Esophagus squamous epithelium (tissue), 4 donors: Measurements from ENCODE around the gene OCRL.
"Not testable (repeated sequence)": the region's sequence is repeated elsewhere in the genome, so short reads cannot be mapped to it uniquely, and the experiment has no call there.

Source experiments
- POLR2A ChIP-seq, 4 donors: fragments of 450-650 bp; IDR thresholded peaks; one replicate each; pipeline ENCODE4 v1.6.1; 2017; ENCODE audit warnings: antibody characterized with exemption in 4 of 4, mild to moderate bottlenecking in 4 of 4, moderate library complexity in 3 of 4
- TF ChIP-seq, protein P1 (sequence below), 6 experiments: fragments of 450-650 bp in 4 of 6; fragments of 200-600 bp in 2 of 6; sonication (generic) in 2 of 6; IDR thresholded peaks; one replicate each; pipeline ENCODE4 v1.5.1; 2016 to 2019; ENCODE audit warnings: antibody characterized with exemption in 6 of 6, mild to moderate bottlenecking in 4 of 6, moderate library complexity in 4 of 6

DNA sequence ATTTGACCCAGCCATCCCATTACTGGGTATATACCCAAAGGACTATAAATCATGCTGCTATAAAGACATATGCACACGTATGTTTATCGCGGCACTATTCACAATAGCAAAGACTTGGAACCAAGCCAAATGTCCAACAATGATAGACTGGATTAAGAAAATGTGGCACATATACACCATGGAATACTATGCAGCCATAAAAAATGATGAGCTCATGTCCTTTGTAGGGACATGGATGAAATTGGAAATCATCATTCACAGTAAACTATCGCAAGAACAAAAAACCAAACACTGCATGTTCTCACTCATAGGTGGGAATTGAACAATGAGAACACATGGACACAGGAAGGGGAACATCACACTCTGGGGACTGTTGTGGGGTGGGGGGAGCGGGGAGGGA, 24.3 kb downstream of the OCRL start:
- TF ChIP-seq, protein P1, sequence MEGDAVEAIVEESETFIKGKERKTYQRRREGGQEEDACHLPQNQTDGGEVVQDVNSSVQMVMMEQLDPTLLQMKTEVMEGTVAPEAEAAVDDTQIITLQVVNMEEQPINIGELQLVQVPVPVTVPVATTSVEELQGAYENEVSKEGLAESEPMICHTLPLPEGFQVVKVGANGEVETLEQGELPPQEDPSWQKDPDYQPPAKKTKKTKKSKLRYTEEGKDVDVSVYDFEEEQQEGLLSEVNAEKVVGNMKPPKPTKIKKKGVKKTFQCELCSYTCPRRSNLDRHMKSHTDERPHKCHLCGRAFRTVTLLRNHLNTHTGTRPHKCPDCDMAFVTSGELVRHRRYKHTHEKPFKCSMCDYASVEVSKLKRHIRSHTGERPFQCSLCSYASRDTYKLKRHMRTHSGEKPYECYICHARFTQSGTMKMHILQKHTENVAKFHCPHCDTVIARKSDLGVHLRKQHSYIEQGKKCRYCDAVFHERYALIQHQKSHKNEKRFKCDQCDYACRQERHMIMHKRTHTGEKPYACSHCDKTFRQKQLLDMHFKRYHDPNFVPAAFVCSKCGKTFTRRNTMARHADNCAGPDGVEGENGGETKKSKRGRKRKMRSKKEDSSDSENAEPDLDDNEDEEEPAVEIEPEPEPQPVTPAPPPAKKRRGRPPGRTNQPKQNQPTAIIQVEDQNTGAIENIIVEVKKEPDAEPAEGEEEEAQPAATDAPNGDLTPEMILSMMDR (IDR thresholded peaks at IDR 0.05), result not testable (repeated sequence)
- TF ChIP-seq POLR2A (IDR thresholded peaks at IDR 0.05), result not testable (repeated sequence)
